ENCODE results near the gene ORM1. TPM values are rescaled to one million over a fixed set of nuclear protein-coding genes. Genes with fewer than 3 reads are reported as not detected.

The ORM1 gene
- total RNA-seq, 4 donors from 2014 or later: 1.6 TPM; not detected in 3

DNA sequence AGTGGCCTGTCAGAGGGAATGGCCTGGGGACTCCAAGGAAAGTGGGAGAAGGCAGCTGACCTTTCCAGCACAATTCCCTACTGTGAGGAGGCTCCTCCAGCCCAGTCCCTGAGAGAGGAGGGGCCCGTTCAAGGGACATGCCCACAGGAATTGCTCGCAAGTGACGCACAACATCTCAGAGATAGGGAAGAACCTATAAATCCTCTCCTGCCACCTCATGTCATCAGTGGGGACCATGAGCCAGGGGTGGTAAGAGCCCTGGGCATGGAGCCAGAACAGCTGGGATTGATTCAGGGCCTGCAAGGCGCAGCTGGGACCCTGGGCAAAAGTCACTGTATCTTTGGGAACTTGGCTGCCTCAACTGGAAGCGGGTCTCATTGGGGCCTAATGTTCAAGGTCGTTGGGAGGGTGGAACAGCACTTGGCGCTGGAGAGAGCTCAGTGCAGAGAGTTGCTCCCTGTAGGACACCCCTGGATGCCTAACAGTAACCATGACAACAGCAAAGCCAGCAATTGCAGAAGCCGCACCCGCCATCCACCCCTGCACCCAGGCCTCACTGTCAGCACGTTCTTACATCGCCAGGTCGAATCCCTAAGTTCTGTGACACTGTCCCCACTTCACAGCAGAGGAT lies 41.3 kb upstream of the ORM1 start:
- H3K9me3 ChIP-seq: no peaks in the 10 kb centered on the region
- H3K27ac ChIP-seq: no peak overlapping the region
- no peak overlapping the region for H3K4me3 ChIP-seq
- no peaks in the 10 kb centered on the region for H3K27me3 ChIP-seq
- no peaks in the 10 kb centered on the region for H3K4me1 ChIP-seq
- TF ChIP-seq POLR2A (IDR thresholded peaks at IDR 0.05) (no peak), EP300 (IDR thresholded peaks at IDR 0.05) (no peak), POLR2AphosphoS5 (IDR thresholded peaks at IDR 0.05) (no peak)
- TF ChIP-seq, protein P1, sequence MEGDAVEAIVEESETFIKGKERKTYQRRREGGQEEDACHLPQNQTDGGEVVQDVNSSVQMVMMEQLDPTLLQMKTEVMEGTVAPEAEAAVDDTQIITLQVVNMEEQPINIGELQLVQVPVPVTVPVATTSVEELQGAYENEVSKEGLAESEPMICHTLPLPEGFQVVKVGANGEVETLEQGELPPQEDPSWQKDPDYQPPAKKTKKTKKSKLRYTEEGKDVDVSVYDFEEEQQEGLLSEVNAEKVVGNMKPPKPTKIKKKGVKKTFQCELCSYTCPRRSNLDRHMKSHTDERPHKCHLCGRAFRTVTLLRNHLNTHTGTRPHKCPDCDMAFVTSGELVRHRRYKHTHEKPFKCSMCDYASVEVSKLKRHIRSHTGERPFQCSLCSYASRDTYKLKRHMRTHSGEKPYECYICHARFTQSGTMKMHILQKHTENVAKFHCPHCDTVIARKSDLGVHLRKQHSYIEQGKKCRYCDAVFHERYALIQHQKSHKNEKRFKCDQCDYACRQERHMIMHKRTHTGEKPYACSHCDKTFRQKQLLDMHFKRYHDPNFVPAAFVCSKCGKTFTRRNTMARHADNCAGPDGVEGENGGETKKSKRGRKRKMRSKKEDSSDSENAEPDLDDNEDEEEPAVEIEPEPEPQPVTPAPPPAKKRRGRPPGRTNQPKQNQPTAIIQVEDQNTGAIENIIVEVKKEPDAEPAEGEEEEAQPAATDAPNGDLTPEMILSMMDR (IDR thresholded peaks at IDR 0.05): no peak
- no peaks in the 10 kb centered on the region for H3K36me3 ChIP-seq
- no peak for ATAC-seq
- 86% methylated on average over 2 of the region's 12 CpGs; no CpG with 5 or more reads in 1 of the 2 donors for WGBS, 2 donors (ENCODE audit: low coverage in 1 of 2)

DNA sequence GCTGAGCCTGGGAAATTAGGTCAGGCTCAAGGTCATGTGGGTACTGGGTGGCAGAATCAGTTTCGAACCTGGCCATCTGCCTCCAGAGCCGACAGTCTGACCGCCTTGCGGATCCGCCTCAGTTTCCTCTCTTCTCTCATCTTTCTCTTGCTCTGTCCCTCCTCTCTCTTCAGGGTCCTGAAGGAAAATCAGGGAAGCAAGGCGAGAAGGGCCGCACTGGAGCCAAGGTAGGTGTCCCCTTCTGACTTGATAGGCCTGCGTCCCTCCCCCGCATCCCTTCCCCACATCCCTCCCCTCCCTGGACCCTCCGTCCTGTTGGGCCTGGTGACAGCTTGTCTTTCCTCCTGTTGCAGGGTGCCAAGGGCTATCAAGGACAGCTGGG lies 40.8 kb upstream of the ORM1 start:
- 90 to 93% methylated on average over 2 to 7 of the region's 10 CpGs for WGBS, 2 donors (ENCODE audit: low coverage in 1 of 2)
- TF ChIP-seq, protein P1 (IDR thresholded peaks at IDR 0.05): no peak
- TF ChIP-seq EP300 (IDR thresholded peaks at IDR 0.05) (no peak), POLR2A (IDR thresholded peaks at IDR 0.05) (no peak), POLR2AphosphoS5 (IDR thresholded peaks at IDR 0.05) (no peak)
- Histone ChIP-seq H3K9me3 (no peaks in the 10 kb centered on the region), H3K36me3 (no peaks in the 10 kb centered on the region), H3K4me1 (no peaks in the 10 kb centered on the region), H3K4me3 (no peak overlapping the region), H3K27me3 (no peaks in the 10 kb centered on the region), H3K27ac (no peak overlapping the region)
- no peak for ATAC-seq

DNA sequence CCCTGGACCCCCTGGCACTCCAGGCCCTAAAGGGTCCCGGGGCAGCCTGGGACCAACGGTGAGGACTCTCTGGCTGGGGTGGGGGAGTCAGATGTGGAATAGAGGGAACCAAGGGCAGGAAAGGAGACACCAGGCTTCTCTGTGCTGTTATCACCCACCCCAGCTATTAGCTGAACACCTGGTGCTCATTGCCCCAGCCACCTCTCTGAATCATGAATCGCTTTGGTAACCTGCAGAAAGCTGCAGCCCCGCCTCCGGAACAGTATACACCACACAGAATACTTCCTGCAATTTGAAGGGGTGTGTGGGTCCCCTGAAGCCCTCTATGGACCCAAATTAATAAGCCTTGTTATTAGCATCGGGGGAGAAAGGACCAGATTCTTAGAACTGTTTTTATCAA lies 40.4 kb upstream of the ORM1 start:
- Histone ChIP-seq H3K27me3 (no peaks in the 10 kb centered on the region), H3K9me3 (no peaks in the 10 kb centered on the region), H3K4me3 (no peak overlapping the region), H3K27ac (no peak overlapping the region), H3K4me1 (no peaks in the 10 kb centered on the region), H3K36me3 (no peaks in the 10 kb centered on the region)
- ATAC-seq: no peak
- TF ChIP-seq POLR2A (IDR thresholded peaks at IDR 0.05) (no peak), POLR2AphosphoS5 (IDR thresholded peaks at IDR 0.05) (no peak), EP300 (IDR thresholded peaks at IDR 0.05) (no peak)
- TF ChIP-seq, protein P1 (IDR thresholded peaks at IDR 0.05): no peak
- 94% methylated on average over 3 of the region's 6 CpGs; no CpG with 5 or more reads in 1 of the 2 donors for WGBS, 2 donors (ENCODE audit: low coverage in 1 of 2)

DNA sequence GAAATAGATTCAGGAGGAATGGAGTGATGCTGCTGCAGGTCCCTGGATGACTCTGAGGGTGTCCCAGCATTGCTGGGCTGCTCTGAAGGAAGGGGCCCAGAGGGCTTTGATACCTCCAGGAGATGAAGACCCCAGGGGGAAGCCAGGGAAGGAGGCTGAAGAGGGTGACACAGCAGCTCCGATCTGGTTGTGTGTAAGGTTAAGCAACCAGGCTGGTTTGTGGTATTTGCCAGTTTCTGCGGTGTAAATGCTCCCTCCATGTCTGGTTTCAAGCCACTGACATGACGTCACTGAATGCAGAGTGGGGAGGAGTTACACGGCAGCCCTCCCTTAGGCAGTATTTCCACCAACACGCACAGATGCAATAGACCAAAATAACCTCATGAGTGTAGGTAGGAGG lies 40.0 kb upstream of the ORM1 start:
- 48 to 56% methylated on average over 3 to 4 of the region's 5 CpGs for WGBS, 2 donors (ENCODE audit: low coverage in 1 of 2)
- Histone ChIP-seq H3K36me3 (no peaks in the 10 kb centered on the region), H3K27ac (no peak overlapping the region), H3K4me3 (no peak overlapping the region), H3K9me3 (no peaks in the 10 kb centered on the region), H3K27me3 (no peaks in the 10 kb centered on the region), H3K4me1 (no peaks in the 10 kb centered on the region)
- TF ChIP-seq, protein P1 (IDR thresholded peaks at IDR 0.05): no peak
- TF ChIP-seq EP300 (IDR thresholded peaks at IDR 0.05) (no peak), POLR2AphosphoS5 (IDR thresholded peaks at IDR 0.05) (no peak), POLR2A (IDR thresholded peaks at IDR 0.05) (no peak)
- ATAC-seq: no peak

DNA sequence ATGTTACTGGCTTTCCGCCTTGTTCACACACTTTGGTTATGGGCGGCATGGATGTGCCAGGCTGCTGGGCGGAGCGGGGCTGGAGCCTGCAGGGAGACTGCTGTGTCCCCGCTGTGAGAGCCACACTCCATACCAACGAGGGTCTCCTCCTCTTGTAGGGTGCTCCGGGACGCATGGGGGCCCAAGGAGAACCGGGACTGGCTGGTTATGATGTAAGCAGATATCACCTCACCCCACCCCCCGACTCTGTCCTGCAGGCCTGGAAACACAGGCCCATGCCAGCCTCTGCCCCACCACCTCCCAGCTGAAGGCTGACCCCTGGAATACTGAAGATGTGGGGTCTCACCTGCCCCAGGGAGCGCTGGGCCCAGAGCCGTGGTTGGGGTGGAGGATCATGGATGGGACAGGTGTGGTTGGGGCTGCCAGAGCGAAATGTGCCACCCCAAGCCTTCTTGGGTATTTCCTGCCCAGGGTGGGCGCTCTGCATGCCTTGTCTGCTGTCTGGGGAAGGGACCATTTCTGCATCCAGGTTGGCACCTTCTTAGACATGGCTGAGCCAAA lies 39.3 kb upstream of the ORM1 start:
- no CpG with 5 or more reads among the region's 14 CpGs for WGBS, 2 donors (ENCODE audit: low coverage in 1 of 2)
- Histone ChIP-seq H3K27me3 (no peaks in the 10 kb centered on the region), H3K4me1 (no peaks in the 10 kb centered on the region), H3K36me3 (no peaks in the 10 kb centered on the region), H3K27ac (no peak overlapping the region), H3K4me3 (no peak overlapping the region), H3K9me3 (no peaks in the 10 kb centered on the region)
- TF ChIP-seq POLR2AphosphoS5 (IDR thresholded peaks at IDR 0.05) (no peak), EP300 (IDR thresholded peaks at IDR 0.05) (no peak)
- TF ChIP-seq, protein P1 (IDR thresholded peaks at IDR 0.05): no peak
- ATAC-seq: no peak
